ENCODE data around the gene FAM89A. TPM values are rescaled to one million over a fixed set of nuclear protein-coding genes. Genes with fewer than 3 reads are reported as not detected.

Gene FAM89A
- total and polyA plus RNA-seq, 2 of the 13 experiments (the other 11 are each of a cell fraction or from before 2014, with no cell fraction given), result 0.35 to 0.44 TPM

- H3K27ac ChIP-seq (ENCODE audit: extremely low read length, insufficient read depth, low read length), result no peak overlapping the region
- CTCF ChIA-PET (ENCODE audit: low intra/inter-chr PET ratio, low total read pairs), result no interaction called here
- no peaks in the 10 kb centered on the region for H3K36me3 ChIP-seq (replicated peaks in 1 of 2; ENCODE audit: control insufficient read depth in 1 of 2, insufficient read depth in 2 of 2, low read length in 2 of 2)
- intact Hi-C loops (cut with micrococcal nuclease; ENCODE audit: unreplicated experiment) (no loop called here), in situ Hi-C loops (cut with HindIII; ENCODE audit: extremely low pct_ligation_motif_present, low pct_unique_long_range_greater_than_20kb) (no loop called here)
- H2AFZ ChIP-seq (ENCODE audit: low read length), result no peak overlapping the region
- TF ChIP-seq HBP1 (CRISPR knock-in tag; IDR thresholded peaks at IDR 0.05; ENCODE audit: low read depth), result no peak
- no peak for TF ChIP-seq ZBTB7A (CRISPR knock-in tag; IDR thresholded peaks at IDR 0.05)
- no peak for TF ChIP-seq JUNB (CRISPR knock-in tag; IDR thresholded peaks at IDR 0.05; ENCODE audit: borderline replicate concordance)
- no peak for TF ChIP-seq RORA (CRISPR knock-in tag; IDR thresholded peaks at IDR 0.05)
- no peaks in the 10 kb centered on the region for H3K9me3 ChIP-seq (ENCODE audit: low read length)
- no peaks in the 10 kb centered on the region for H3K4me1 ChIP-seq (ENCODE audit: insufficient read depth, low read length)
- FAIRE-seq (no peak), ATAC-seq (no peak), DNase-seq (ENCODE audit: low spot score) (no peak)
- POLR2A ChIA-PET, result no interaction called here
- 50% methylated on average over 6 of the region's 6 CpGs for WGBS (ENCODE audit: low lambda C conversion rate)
- peaks cover 0 to 9% of the 10 kb centered on the region in 2 experiments; a peak in 1 of 5 replicates for H3K27me3 ChIP-seq (ENCODE audit: control insufficient read depth in 1 of 2, insufficient read depth in 2 of 2, low read length in 2 of 2)
- no peaks in the 10 kb centered on the region for H3K79me2 ChIP-seq (ENCODE audit: insufficient read depth, low read length)
- H3K4me2 ChIP-seq (ENCODE audit: low read depth, low read length), result no peak overlapping the region
- no TSS peak for BruUV-seq (replicated peaks)
- H4K20me1 ChIP-seq (ENCODE audit: insufficient read depth, low read length), result no peaks in the 10 kb centered on the region
- no peak overlapping the region for H3K9ac ChIP-seq (ENCODE audit: insufficient read depth, low read depth, low read length)
- H3K4me3 ChIP-seq (replicated peaks in 1 of 3; ENCODE audit: insufficient read depth in 1 of 3, low read depth in 2 of 3, low read length in 3 of 3), result no peak overlapping the region
These were observed 35.4 kb upstream of the FAM89A start for GRCh38 chr1:231075497-231075896.

GRCh38 chr1:231075020-231075419 lies 35.0 kb upstream of the FAM89A start:
- no peak overlapping the region for H3K27ac ChIP-seq (ENCODE audit: extremely low read length, insufficient read depth, low read length)
- no peaks in the 10 kb centered on the region for H3K4me1 ChIP-seq (ENCODE audit: insufficient read depth, low read length)
- 49% methylated on average over 3 of the region's 6 CpGs for WGBS (ENCODE audit: low lambda C conversion rate)
- no peak overlapping the region for H3K4me2 ChIP-seq (ENCODE audit: low read depth, low read length)
- no peaks in the 10 kb centered on the region for H4K20me1 ChIP-seq (ENCODE audit: insufficient read depth, low read length)
- H3K79me2 ChIP-seq (ENCODE audit: insufficient read depth, low read length), result no peaks in the 10 kb centered on the region
- ChIA-PET CTCF (ENCODE audit: low intra/inter-chr PET ratio, low total read pairs) (no interaction called here), POLR2A (no interaction called here)
- no peak for DNase-seq (ENCODE audit: low spot score)
- no peak for ATAC-seq
- no peak for FAIRE-seq
- H3K27me3 ChIP-seq (ENCODE audit: control insufficient read depth in 1 of 2, insufficient read depth in 2 of 2, low read length in 2 of 2), result peaks cover 0 to 9% of the 10 kb centered on the region in 2 experiments; a peak in 1 of 5 replicates
- no peak overlapping the region for H2AFZ ChIP-seq (ENCODE audit: low read length)
- H3K36me3 ChIP-seq (replicated peaks in 1 of 2; ENCODE audit: control insufficient read depth in 1 of 2, insufficient read depth in 2 of 2, low read length in 2 of 2), result no peaks in the 10 kb centered on the region
- no peaks in the 10 kb centered on the region for H3K9me3 ChIP-seq (ENCODE audit: low read length)
- H3K4me3 ChIP-seq (replicated peaks in 1 of 3; ENCODE audit: insufficient read depth in 1 of 3, low read depth in 2 of 3, low read length in 3 of 3), result no peak overlapping the region
- intact Hi-C loops (cut with micrococcal nuclease; ENCODE audit: unreplicated experiment) (no loop called here), in situ Hi-C loops (cut with HindIII; ENCODE audit: extremely low pct_ligation_motif_present, low pct_unique_long_range_greater_than_20kb) (no loop called here)
- no TSS peak for BruUV-seq (replicated peaks)
- H3K9ac ChIP-seq (ENCODE audit: insufficient read depth, low read depth, low read length), result no peak overlapping the region
- TF ChIP-seq ZNF230 (CRISPR knock-in tag; IDR thresholded peaks at IDR 0.05) (no peak), ATF7 (IDR thresholded peaks at IDR 0.05) (no peak), ATF7 (CRISPR knock-in tag; IDR thresholded peaks at IDR 0.05) (no peak), DNMT1 (CRISPR knock-in tag; IDR thresholded peaks at IDR 0.05) (no peak), ZNF772 (CRISPR knock-in tag; IDR thresholded peaks at IDR 0.05) (no peak), NR2F1 (CRISPR knock-in tag; IDR thresholded peaks at IDR 0.05) (no peak), KLF12 (CRISPR knock-in tag; IDR thresholded peaks at IDR 0.05; ENCODE audit: borderline replicate concordance) (no peak), ZNF709 (CRISPR knock-in tag; IDR thresholded peaks at IDR 0.05) (no peak), ERF (CRISPR knock-in tag; IDR thresholded peaks at IDR 0.05) (no peak), BORCS8-MEF2B (CRISPR knock-in tag; IDR thresholded peaks at IDR 0.05) (no peak), HNRNPH1 (optimal IDR thresholded peaks at IDR 0.05; ENCODE audit: low read depth, low read length) (no peak), ZNF687 (CRISPR knock-in tag; IDR thresholded peaks at IDR 0.05) (no peak)

All from HepG2 (cell line).